IMR-90 (cell line): ENCODE measurements around the gene OR51B6. TPM values are rescaled to one million over a fixed set of nuclear protein-coding genes. Genes with fewer than 3 reads are reported as not detected.

ENCODE experiments used
- ATAC-seq: fragments of 200-7000 bp; cut with Tn5 transposase; 2 replicates; pipeline ENCODE4 v1.9.1; 2020; ENCODE audit warnings: low read depth, mild to moderate bottlenecking, moderate library complexity
- BruUV-seq: library from RNA; stranded (reverse); fragments of 400-500 nt; replicated peaks from 2 replicates; lab custom pipeline; 2021; lab: Mats Ljungman, UMichigan
- CTCF ChIA-PET: fragments of 300-600 bp; formaldehyde crosslinking; extraction: SDS; loops from one replicate; lab custom pipeline; 2021; ENCODE audit warnings: antibody characterized with exemption; lab: Yijun Ruan, JAX
- POLR2A ChIA-PET: fragments of 300-600 bp; sonication (Branson Sonifier 250); formaldehyde crosslinking; loops from one replicate; lab custom pipeline; 2022; ENCODE audit warnings: antibody characterized with exemption; ENCODE audit not compliant: unreplicated experiment; lab: Charles Lee
- DNase-seq: peaks from one replicate; pipeline ENCODE4 v3.0.0; 2013
- H2AFZ ChIP-seq: replicated peaks from 2 replicates; pipeline ENCODE3; 2013; ENCODE audit warnings: low read length, mild to moderate bottlenecking; ENCODE audit not compliant: poor library complexity
- H2AK5ac ChIP-seq: 2 replicates; pipeline ENCODE4 v1.6.1; 2013; ENCODE audit warnings: low read depth, low read length, inconsistent platforms
- H2AK9ac ChIP-seq: replicated peaks from 2 replicates; pipeline ENCODE3; 2013; ENCODE audit warnings: mild to moderate bottlenecking, low read depth, low read length, moderate library complexity; ENCODE audit not compliant: poor library complexity
- H2BK120ac ChIP-seq: 2 replicates; pipeline ENCODE4 v1.6.1; 2013; ENCODE audit warnings: low read depth, low read length, inconsistent platforms
- H2BK15ac ChIP-seq: 3 replicates; pipeline ENCODE4 v1.6.1; 2013; ENCODE audit warnings: low read depth, low read length, inconsistent platforms
- H2BK20ac ChIP-seq: 2 replicates; pipeline ENCODE4 v1.6.1; 2013; ENCODE audit warnings: low read depth, mild to moderate bottlenecking, inconsistent platforms, low read length, moderate library complexity
- H2BK5ac ChIP-seq: 2 replicates; pipeline ENCODE4 v1.6.1; 2013; ENCODE audit warnings: mild to moderate bottlenecking, low read depth, low read length, inconsistent platforms; ENCODE audit not compliant: poor library complexity, severe bottlenecking
- H3K14ac ChIP-seq: replicated peaks from 2 replicates; pipeline ENCODE4 v1.6.1; 2013; ENCODE audit warnings: low read depth, low read length, inconsistent platforms
- H3K18ac ChIP-seq: 2 replicates; pipeline ENCODE4 v1.6.1; 2013; ENCODE audit warnings: low read depth, low read length, control low read depth
- H3K23ac ChIP-seq: 2 replicates; pipeline ENCODE4 v1.6.1; 2013; ENCODE audit warnings: low read depth, low read length, inconsistent platforms
- H3K27ac ChIP-seq: 2 replicates; pipeline ENCODE4 v1.5.1; 2013; ENCODE audit warnings: mild to moderate bottlenecking, control low read depth, low read length; ENCODE audit not compliant: insufficient read depth
- H3K27me3 ChIP-seq: 2 replicates; pipeline ENCODE4 v1.6.1; 2013; ENCODE audit warnings: low read length; ENCODE audit not compliant: control insufficient read depth, insufficient read depth
- H3K36me3 ChIP-seq: 2 replicates; pipeline ENCODE4 v1.6.1; 2013; ENCODE audit warnings: low read length, mixed read lengths; ENCODE audit not compliant: control insufficient read depth, insufficient read depth
- H3K4ac ChIP-seq: 2 replicates; pipeline ENCODE4 v1.6.1; 2013; ENCODE audit warnings: low read depth, low read length, inconsistent platforms
- H3K4me1 ChIP-seq: 2 replicates; pipeline ENCODE4 v1.6.1; 2013; ENCODE audit warnings: low read length, mixed read lengths; ENCODE audit not compliant: control insufficient read depth, insufficient read depth
- H3K4me2 ChIP-seq: 2 replicates; pipeline ENCODE4 v1.6.1; 2013; ENCODE audit warnings: low read depth, mild to moderate bottlenecking, control low read depth, low read length, moderate library complexity
- H3K4me3 ChIP-seq: 2 replicates; pipeline ENCODE4 v1.5.1; 2013; ENCODE audit warnings: low read depth, mild to moderate bottlenecking, control low read depth, low read length, moderate library complexity; ENCODE audit not compliant: insufficient read depth
- H3K56ac ChIP-seq: 2 replicates; pipeline ENCODE4 v1.6.1; 2013; ENCODE audit warnings: low read length, inconsistent platforms; ENCODE audit not compliant: insufficient read depth; ENCODE audit errors: extremely low read depth
- H3K79me1 ChIP-seq, 2 experiments: 2 replicates each; pipeline ENCODE4 v1.6.1; 2013; ENCODE audit warnings: low read length in 2 of 2, inconsistent platforms in 1 of 2, low read depth in 1 of 2
- H3K9ac ChIP-seq: 2 replicates; pipeline ENCODE4 v1.6.1; 2013; ENCODE audit warnings: low read depth, low read length, control low read depth
- H3K9me1 ChIP-seq: 2 replicates; pipeline ENCODE4 v1.6.1; 2013; ENCODE audit warnings: low read length, inconsistent platforms; ENCODE audit not compliant: insufficient read depth
- H3K9me3 ChIP-seq: 2 replicates; pipeline ENCODE4 v1.6.1; 2013; ENCODE audit warnings: low read length; ENCODE audit not compliant: control insufficient read depth, insufficient read depth
- H4K20me1 ChIP-seq: 2 replicates; pipeline ENCODE4 v1.6.1; 2013; ENCODE audit warnings: low read length, inconsistent platforms; ENCODE audit not compliant: insufficient read depth
- H4K5ac ChIP-seq: 2 replicates; pipeline ENCODE4 v1.6.1; 2013; ENCODE audit warnings: mild to moderate bottlenecking, low read depth, low read length, control low read depth
- H4K8ac ChIP-seq, 2 experiments: 2 replicates each; pipeline ENCODE4 v1.6.1; 2013; ENCODE audit warnings: low read depth in 2 of 2, low read length in 2 of 2, control low read depth in 1 of 2, inconsistent platforms in 1 of 2
- H4K91ac ChIP-seq: 2 replicates; pipeline ENCODE4 v1.6.1; 2013; ENCODE audit warnings: low read depth, low read length, inconsistent platforms; ENCODE audit not compliant: insufficient read depth
- CEBPB ChIP-seq: IDR thresholded peaks from 2 replicates; pipeline ENCODE4 v1.6.1; 2012; ENCODE audit warnings: low read depth, low read length, improper control_type of control experiment
- ELK1 ChIP-seq: fragments of 150-350 bp; IDR thresholded peaks from 2 replicates; pipeline ENCODE4 v1.6.1; 2016; ENCODE audit warnings: low read depth, mild to moderate bottlenecking, low read length, moderate library complexity, borderline replicate concordance
- RCOR1 ChIP-seq: IDR thresholded peaks from 2 replicates; pipeline ENCODE4 v1.6.1; 2012; ENCODE audit warnings: mild to moderate bottlenecking, low read length, improper control_type of control experiment; ENCODE audit not compliant: insufficient replicate concordance
- SMC3 ChIP-seq: fragments of 150-350 bp; IDR thresholded peaks from 2 replicates; pipeline ENCODE4 v1.6.1; 2016; ENCODE audit warnings: low read depth, mild to moderate bottlenecking, antibody characterized with exemption, low read length, moderate library complexity
- WGBS, 2 experiments: methylation state at CpG; one replicate each; pipeline versions ENCODE4 v1.1.5 to v1.1.7; 2013; ENCODE audit warnings: missing lambda C conversion rate in 2 of 2; ENCODE audit not compliant: insufficient read length in 1 of 2; ENCODE audit errors: extremely low coverage in 2 of 2; 5-methylcytosine and 5-hydroxymethylcytosine counted together
- dilution Hi-C: fragments of 300-500 bp; cut with HindIII; formaldehyde crosslinking; loops from one replicate; pipeline ENCODE4 v1.14.3; 2018; ENCODE audit warnings: low sequenced_read_pairs; ENCODE audit not compliant: unreplicated experiment
- in situ Hi-C: fragments of 300-500 bp; cut with MboI; formaldehyde crosslinking; loops from 3 replicates; pipeline ENCODE4 v1.14.3; 2019; ENCODE audit warnings: low sequenced_read_pairs, inconsistent platforms, mixed read lengths
- intact Hi-C: fragments of 100-400 bp; cut with micrococcal nuclease; formaldehyde crosslinking; loops from 2 replicates; pipeline ENCODE4 v1.10.0; 2022
- polyA plus RNA-seq, 3 experiments: library from polyadenylated mRNA; depleted of rRNA; stranded (reverse); fragments of >200 nt; gene quantifications; 2 replicates each; pipeline ENCODE4 v1.2.3, GENCODE V29; 2012; ENCODE audit warnings: low replicate concordance in 1 of 3
- total RNA-seq: library from RNA; depleted of rRNA; stranded (reverse); fragments of >200 nt; gene quantifications from 2 replicates; pipeline ENCODE4 v1.2.3, GENCODE V29; 2012

The OR51B6 gene
- total and polyA plus RNA-seq, 2 of the 4 experiments (the other 2 are of a cell fraction): not detected

- ChIA-PET CTCF (interaction anchor here (0.6 to 1.2 kb wide), 2 partner anchors 62 to 100 kb away, joined by 3 to 4 read pairs; no protein-coding TSS in a partner anchor), POLR2A (no interaction called here)
- Histone ChIP-seq H3K14ac (no peak overlapping the region; the same call in 1 of the 2 replicates), H4K20me1 (no peaks in the 10 kb centered on the region), H2AK9ac (no peak overlapping the region), H3K23ac (no peak overlapping the region), H2BK120ac (peak overlapping the region; percentile 49; the same call in 1 of the 2 replicates), H4K8ac (peak overlapping the region; percentile 6 to 59; a peak in 1 of 4 replicates), H2AFZ (no peak overlapping the region), H3K36me3 (no peaks in the 10 kb centered on the region), H3K4me3 (no peak overlapping the region), H4K91ac (0 out of 2 replicates have a peak overlapping the region, but pooled peaks have one; percentile 61), H3K79me1 (no peaks in the 10 kb centered on the region), H2BK15ac (0 out of 3 replicates have a peak overlapping the region, but pooled peaks have one; percentile 23), H3K4me1 (peaks cover 4% of the 10 kb centered on the region; the same call in 1 of the 2 replicates), H2BK5ac (peak overlapping the region; percentile 78), H2BK20ac (no peak overlapping the region), H3K56ac (no peak overlapping the region), H3K27ac (no peak overlapping the region), H3K18ac (peak overlapping the region; percentile 89; the same call in 1 of the 2 replicates), H3K9ac (no peak overlapping the region), H4K5ac (peak overlapping the region; percentile 78; the same call in 1 of the 2 replicates), H3K4ac (0 out of 2 replicates have a peak overlapping the region, but pooled peaks have one; percentile 65), H3K27me3 (no peaks in the 10 kb centered on the region), H2AK5ac (no peak overlapping the region; the same call in 1 of the 2 replicates), H3K4me2 (no peak overlapping the region), H3K9me3 (no peaks in the 10 kb centered on the region), H3K9me1 (no peaks in the 10 kb centered on the region; the same call in 1 of the 2 replicates)
- WGBS, 2 experiments: no CpG with 5 or more reads among the region's 5 CpGs
- no peak for TF ChIP-seq CEBPB
- no peak for TF ChIP-seq ELK1
- TF ChIP-seq RCOR1: no peak
- TF ChIP-seq SMC3: no peak
- BruUV-seq: no TSS peak
- DNase-seq (no peak), ATAC-seq (no peak)
- in situ Hi-C loops: no loop called here
- intact Hi-C loops: no loop called here
- dilution Hi-C loops: no loop called here
Observed at GRCh38 chr11:5303626-5304025, 47.7 kb upstream of the OR51B6 start.
